A549 (cell line): Measurements from ENCODE around the gene KLHL2. TPM values are rescaled to one million over a fixed set of nuclear protein-coding genes. Genes with fewer than 3 reads are reported as not detected.

Experiments
- ATAC-seq, 2 experiments: fragments of 200-7000 bp in 1 of 2; fragments of >200 bp in 1 of 2; cut with Nextera tagmentation in 1 of 2; cut with Tn5 transposase in 1 of 2; 3 replicates each; pipeline versions ENCODE4 v1.8.0 to v1.9.1; 2018 to 2020; ENCODE audit warnings: mild to moderate bottlenecking in 1 of 2, moderate library complexity in 1 of 2
- CTCF ChIA-PET: fragments of 300-600 bp; sonication (Branson Sonifier 250); formaldehyde crosslinking; extraction: SDS; loops from one replicate; lab custom pipeline; 2021; ENCODE audit warnings: antibody characterized with exemption, inconsistent platforms; lab: Yijun Ruan, JAX
- POLR2A ChIA-PET: fragments of 350-600 bp; formaldehyde crosslinking; extraction: SDS; loops from one replicate; lab custom pipeline; 2021; ENCODE audit warnings: antibody characterized with exemption, inconsistent platforms; lab: Yijun Ruan, JAX
- DNase-seq, 2 experiments: peaks; one replicate each; pipeline versions ENCODE4 v3.0.0 to v3.0.0-alpha.2; 2011 to 2016; ENCODE audit warnings: low read depth in 1 of 2, low spot score in 1 of 2
- FAIRE-seq: peaks from 2 replicates; lab custom pipeline; 2011; peaks lifted over from hg19 to GRCh38; lab: Jason Lieb, UNC
- H3K27ac ChIP-seq, 2 experiments: fragments of >200 bp; sonication (Bioruptor Twin); formaldehyde crosslinking; 3 replicates each; pipeline ENCODE4 v1.5.1; 2016 to 2017
- H3K4me1 ChIP-seq: fragments of >200 bp; sonication (Bioruptor Twin); formaldehyde crosslinking; 3 replicates; pipeline ENCODE4 v1.6.1; 2016
- H3K4me2 ChIP-seq: fragments of >200 bp; sonication (Bioruptor Twin); formaldehyde crosslinking; 3 replicates; pipeline ENCODE4 v1.6.1; 2016
- H3K4me3 ChIP-seq: fragments of >200 bp; sonication (Bioruptor Twin); formaldehyde crosslinking; 3 replicates; pipeline ENCODE4 v1.5.1; 2016
- H3K9me3 ChIP-seq: fragments of >200 bp; sonication (Bioruptor Twin); formaldehyde crosslinking; 3 replicates; pipeline ENCODE4 v1.6.1; 2016
- BCL3 ChIP-seq: fragments of >200 bp; sonication (Bioruptor Twin); formaldehyde crosslinking; IDR thresholded peaks from 3 replicates; pipeline ENCODE4 v1.6.1; 2016
- BHLHE40 ChIP-seq: IDR thresholded peaks from 2 replicates; pipeline ENCODE4 v1.6.1; 2012; ENCODE audit warnings: low read depth, low read length, inconsistent platforms
- CBX8 ChIP-seq: fragments of 200-600 bp; sonication (generic); IDR thresholded peaks from 2 replicates; pipeline ENCODE4 v1.6.1; 2016
- CHD2 ChIP-seq: fragments of 150-350 bp; IDR thresholded peaks from 2 replicates; pipeline ENCODE4 v1.6.1; 2014; ENCODE audit warnings: low read length; ENCODE audit not compliant: partially characterized antibody
- CHD4 ChIP-seq: fragments of 200-600 bp; sonication (generic); IDR thresholded peaks from 2 replicates; pipeline ENCODE4 v1.6.1; 2016; ENCODE audit warnings: antibody characterized with exemption, mild to moderate bottlenecking, borderline replicate concordance
- ESRRA ChIP-seq: fragments of 150-350 bp; IDR thresholded peaks from 2 replicates; pipeline ENCODE4 v1.6.1; 2014; ENCODE audit warnings: mild to moderate bottlenecking, low read length, borderline replicate concordance
- FOSL2 ChIP-seq, 2 experiments: fragments of 450-650 bp in 1 of 2; fragments of >200 bp in 1 of 2; sonication (Bioruptor Twin) in 1 of 2; formaldehyde crosslinking; IDR thresholded peaks; 2 replicates each; pipeline versions ENCODE4 v1.5.0 to v1.6.1; 2016 to 2020; ENCODE audit warnings: mild to moderate bottlenecking in 1 of 2, moderate library complexity in 1 of 2
- FOXS1 ChIP-seq: fragments of 250-450 bp; sonication (Bioruptor Pico); IDR thresholded peaks from 2 replicates; pipeline ENCODE4 v1.5.0; 2020; ENCODE audit warnings: mild to moderate bottlenecking, moderate library complexity
- HEYL ChIP-seq: fragments of 250-450 bp; sonication (Bioruptor Pico); IDR thresholded peaks from 2 replicates; pipeline ENCODE4 v1.8.0; 2021; ENCODE audit warnings: mild to moderate bottlenecking, moderate library complexity
- JUNB ChIP-seq: fragments of >200 bp; sonication (Bioruptor Twin); formaldehyde crosslinking; IDR thresholded peaks from 2 replicates; pipeline ENCODE4 v1.6.1; 2016
- MAFK ChIP-seq: fragments of 450-650 bp; IDR thresholded peaks from 2 replicates; pipeline ENCODE4 v1.6.1; 2014; ENCODE audit not compliant: partially characterized antibody
- MAZ ChIP-seq: fragments of 150-350 bp; IDR thresholded peaks from 2 replicates; pipeline ENCODE4 v1.6.1; 2014; ENCODE audit warnings: antibody characterized with exemption, low read depth, low read length, borderline replicate concordance
- NFE2L2 ChIP-seq: fragments of 150-350 bp; conservative IDR thresholded peaks from 2 replicates; pipeline ENCODE4 v1.6.1; 2014; ENCODE audit warnings: low read length
- NR3C1 ChIP-seq: fragments of >200 bp; sonication (Bioruptor Twin); formaldehyde crosslinking; IDR thresholded peaks from 3 replicates; pipeline ENCODE4 v1.6.1; 2017
- PBX3 ChIP-seq: IDR thresholded peaks from 2 replicates; pipeline ENCODE4 v1.6.1; 2012
- POLR2A ChIP-seq: IDR thresholded peaks from 2 replicates; pipeline ENCODE4 v1.6.1; 2012; ENCODE audit warnings: mild to moderate bottlenecking, low read length
- POLR2AphosphoS2 ChIP-seq: conservative IDR thresholded peaks from 2 replicates; pipeline ENCODE4 v1.6.1; 2012; ENCODE audit warnings: low read length, improper control_type of control experiment, inconsistent platforms
- RAD21 ChIP-seq, 2 experiments: fragments of >200 bp in 1 of 2; sonication (Bioruptor Twin) in 1 of 2; formaldehyde crosslinking in 1 of 2; IDR thresholded peaks in 1 of 2; conservative IDR thresholded peaks in 1 of 2; 2 replicates in 1 of 2; 3 replicates in 1 of 2; pipeline ENCODE4 v1.6.1; 2012 to 2018; ENCODE audit warnings: inconsistent platforms in 1 of 2
- RFX5 ChIP-seq: fragments of 450-650 bp; IDR thresholded peaks from 2 replicates; pipeline ENCODE4 v1.7.1; 2014; ENCODE audit warnings: antibody characterized with exemption, mild to moderate bottlenecking, moderate library complexity
- RNF2 ChIP-seq: fragments of 200-600 bp; sonication (generic); IDR thresholded peaks from 2 replicates; pipeline ENCODE4 v1.6.1; 2016; ENCODE audit warnings: low read depth, mild to moderate bottlenecking, antibody characterized with exemption, moderate library complexity, borderline replicate concordance
- SMC3 ChIP-seq: fragments of >200 bp; sonication (Bioruptor Twin); formaldehyde crosslinking; IDR thresholded peaks from 3 replicates; pipeline ENCODE4 v1.6.1; 2018; ENCODE audit warnings: inconsistent platforms
- TP53 ChIP-seq: fragments of 250-450 bp; sonication (Bioruptor Pico); IDR thresholded peaks from 2 replicates; pipeline ENCODE4 v1.5.0; 2021; ENCODE audit warnings: mild to moderate bottlenecking, moderate library complexity
- ZC3H11A ChIP-seq: fragments of 450-650 bp; IDR thresholded peaks from 2 replicates; pipeline ENCODE4 v1.6.1; 2014; ENCODE audit warnings: antibody characterized with exemption, mild to moderate bottlenecking
- ZSCAN20 ChIP-seq: fragments of 250-450 bp; sonication (Bioruptor Pico); IDR thresholded peaks from 2 replicates; pipeline ENCODE4 v1.8.0; 2022; ENCODE audit warnings: mild to moderate bottlenecking, moderate library complexity
- WGBS: methylation state at CpG from one replicate; pipeline ENCODE4 v1.1.6; 2017; ENCODE audit errors: missing lambda C conversion rate; 5-methylcytosine and 5-hydroxymethylcytosine counted together
- polyA plus RNA-seq, 4 experiments: library from polyadenylated mRNA; depleted of rRNA in 3 of 4; stranded (reverse); fragments of >200 nt; fragmentation: RNase III in 1 of 4; extraction: RNeasy Plus Mini Kit Qiagen cat#74134 plus additional on column Dnase treatment in 1 of 4; gene quantifications; 2 replicates in 3 of 4; 3 replicates in 1 of 4; pipeline ENCODE4 v1.2.3, GENCODE V29; 2011 to 2017
- TF ChIP-seq, protein P1 (sequence below): IDR thresholded peaks from 2 replicates; pipeline ENCODE4 v1.6.1; 2012
- TF ChIP-seq, protein P2 (sequence below): fragments of 250-450 bp; sonication (Bioruptor Pico); IDR thresholded peaks from 2 replicates; pipeline ENCODE4 v1.5.0; 2020; ENCODE audit warnings: low read depth, mild to moderate bottlenecking, moderate library complexity

Gene KLHL2
- polyA plus RNA-seq, 2 of the 4 experiments (the other 2 are of a cell fraction), result 13.6 to 21.6 TPM

GRCh38 chr4:165192500-165192898, 14.9 kb upstream of the KLHL2 start:
- Histone ChIP-seq H3K4me3 (no peak overlapping the region), H3K9me3 (no peaks in the 10 kb centered on the region), H3K4me2 (no peak overlapping the region), H3K27ac (no peak overlapping the region), H3K4me1 (no peaks in the 10 kb centered on the region)
- CTCF ChIA-PET, result no interaction called here
- FAIRE-seq, result no peak
- no peak for ATAC-seq
- POLR2A ChIA-PET, result no interaction called here
- TF ChIP-seq FOXS1 (CRISPR knock-in tag), result no peak
- TF ChIP-seq, protein P1, sequence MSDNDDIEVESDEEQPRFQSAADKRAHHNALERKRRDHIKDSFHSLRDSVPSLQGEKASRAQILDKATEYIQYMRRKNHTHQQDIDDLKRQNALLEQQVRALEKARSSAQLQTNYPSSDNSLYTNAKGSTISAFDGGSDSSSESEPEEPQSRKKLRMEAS, result no peak
- no peak for TF ChIP-seq NR3C1
- TF ChIP-seq MAFK, result no peak
- TF ChIP-seq HEYL (CRISPR knock-in tag), result no peak
- no peak for TF ChIP-seq CBX8
- no peak for TF ChIP-seq CHD4
- no peak for TF ChIP-seq RNF2
- TF ChIP-seq ESRRA, result no peak
- no peak for DNase-seq
- 85% methylated on average over 1 of the region's 1 CpG for WGBS

GRCh38 chr4:165192956-165193355, 14.4 kb upstream of the KLHL2 start:
- no peak overlapping the region for H3K27ac ChIP-seq
- WGBS, result 71% methylated on average over 4 of the region's 4 CpGs
- ChIA-PET POLR2A (no interaction called here), CTCF (no interaction called here)
- H3K4me1 ChIP-seq, result no peaks in the 10 kb centered on the region
- H3K4me2 ChIP-seq, result no peak overlapping the region
- no peak overlapping the region for H3K4me3 ChIP-seq
- ATAC-seq, result no peak
- TF ChIP-seq RFX5, result no peak
- TF ChIP-seq POLR2AphosphoS2, result no peak
- TF ChIP-seq ESRRA, result no peak
- TF ChIP-seq JUNB, result no peak
- TF ChIP-seq, protein P2, sequence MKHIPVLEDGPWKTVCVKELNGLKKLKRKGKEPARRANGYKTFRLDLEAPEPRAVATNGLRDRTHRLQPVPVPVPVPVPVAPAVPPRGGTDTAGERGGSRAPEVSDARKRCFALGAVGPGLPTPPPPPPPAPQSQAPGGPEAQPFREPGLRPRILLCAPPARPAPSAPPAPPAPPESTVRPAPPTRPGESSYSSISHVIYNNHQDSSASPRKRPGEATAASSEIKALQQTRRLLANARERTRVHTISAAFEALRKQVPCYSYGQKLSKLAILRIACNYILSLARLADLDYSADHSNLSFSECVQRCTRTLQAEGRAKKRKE, result no peak
- no peak for TF ChIP-seq ZC3H11A
- TF ChIP-seq TP53 (CRISPR knock-in tag), result no peak
- no peak for TF ChIP-seq NFE2L2
- TF ChIP-seq PBX3, result no peak
- TF ChIP-seq BHLHE40, result no peak
- no peak for TF ChIP-seq POLR2A
- TF ChIP-seq, protein P1, result no peak
- no peak for TF ChIP-seq MAZ
- no peak for TF ChIP-seq RAD21 (conservative IDR thresholded peaks at IDR 0.05 in 1 of 2, IDR thresholded peaks at IDR 0.05 in 1 of 2)
- TF ChIP-seq MAFK, result no peak
- no peak for TF ChIP-seq ZSCAN20 (CRISPR knock-in tag)
- no peak for TF ChIP-seq BCL3
- no peaks in the 10 kb centered on the region for H3K9me3 ChIP-seq
- DNase-seq, result no peak
- FAIRE-seq, result no peak

DNA sequence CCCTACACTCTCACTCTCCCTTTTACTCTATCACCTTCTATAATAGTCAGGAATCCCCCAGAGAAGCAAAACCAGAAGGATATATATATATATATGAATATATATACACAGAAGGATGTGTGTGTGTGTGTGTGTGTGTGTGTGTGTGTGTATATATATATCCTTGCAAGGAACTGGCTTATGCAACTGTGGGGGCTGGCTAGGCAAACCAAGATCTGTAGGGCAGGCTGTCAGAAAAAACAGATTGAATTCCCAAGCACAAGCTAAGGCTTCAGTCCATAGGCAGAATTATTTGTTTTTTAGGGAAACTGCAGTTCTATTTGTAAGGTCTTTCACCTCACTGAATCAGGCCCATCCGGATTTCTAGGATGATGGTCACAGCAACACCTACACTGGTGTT, 13.0 kb upstream of the KLHL2 start:
- TF ChIP-seq CHD2, result no peak
- TF ChIP-seq FOSL2 (IDR thresholded peaks at IDR 0.05), result no peak
- no peak for TF ChIP-seq FOSL2 (CRISPR knock-in tag; IDR thresholded peaks at IDR 0.05)
- TF ChIP-seq SMC3, result no peak
- no peak for TF ChIP-seq JUNB
- TF ChIP-seq, protein P1, result no peak
- TF ChIP-seq POLR2AphosphoS2, result no peak

More for the DNA sequence above, 13.0 kb upstream of the KLHL2 start:
- DNase-seq (no peak), ATAC-seq (no peak), FAIRE-seq (no peak)
- CTCF ChIA-PET, result no interaction called here
- H3K4me2 ChIP-seq, result no peak overlapping the region
- no peak overlapping the region for H3K4me3 ChIP-seq
- 38% methylated on average over 1 of the region's 1 CpG for WGBS
- H3K9me3 ChIP-seq, result no peaks in the 10 kb centered on the region
- H3K27ac ChIP-seq, result no peak overlapping the region
- H3K4me1 ChIP-seq, result no peaks in the 10 kb centered on the region
- POLR2A ChIA-PET, result no interaction called here
